Activated T-helper 1 cell treated with anti-CD3 and anti-CD28 coated beads, Interleukin-12 subunit alpha, Interleukin-12 subunit beta, Interleukin-2, Interleukin-4 antibody, amounts not matched to agents 30 ng/mL and 10 ng/mL and 1 ng/mL, durations not matched to agents 14 hours and 24 hours and 36 hours (primary cell): ENCODE measurements around the gene ATXN2L. TPM values are rescaled to one million over a fixed set of nuclear protein-coding genes. Genes with fewer than 3 reads are reported as not detected.
"Not testable (repeated sequence)": the region's sequence is repeated elsewhere in the genome, so short reads cannot be mapped to it uniquely, and the experiment has no call there.

ENCODE experiments used
- DNase-seq: peaks from one replicate; pipeline ENCODE4 v3.0.0; 2021; ENCODE audit warnings: low spot score
- H3K27ac Mint-ChIP-seq: one replicate; pipeline ENCODE4 v1.8.0; 2021; ENCODE audit warnings: mild to moderate bottlenecking, mixed read lengths
- H3K27me3 Mint-ChIP-seq: one replicate; pipeline ENCODE4 v1.8.0; 2022; ENCODE audit warnings: mild to moderate bottlenecking, moderate library complexity, mixed read lengths; ENCODE audit not compliant: insufficient read depth
- H3K36me3 Mint-ChIP-seq: one replicate; pipeline ENCODE4 v1.8.0; 2021; ENCODE audit warnings: low read depth, mixed read lengths
- H3K4me1 Mint-ChIP-seq: one replicate; pipeline ENCODE4 v1.8.0; 2021; ENCODE audit warnings: low read depth, mixed read lengths
- H3K4me3 Mint-ChIP-seq: one replicate; pipeline ENCODE4 v1.8.0; 2021; ENCODE audit warnings: mild to moderate bottlenecking, moderate library complexity, mixed read lengths
- H3K9me3 Mint-ChIP-seq: one replicate; pipeline ENCODE4 v1.8.0; 2021; ENCODE audit warnings: mixed read lengths
- intact Hi-C: fragments of 100-400 bp; cut with micrococcal nuclease; formaldehyde crosslinking; loops from one replicate; pipeline ENCODE4 v1.15.1; 2024
- total RNA-seq: library from RNA; stranded (reverse); gene quantifications from 2 replicates; pipeline ENCODE4 v1.2.3, GENCODE V29; 2022

The ATXN2L gene
- total RNA-seq: 319 and 337 TPM in 2 replicates

GRCh38 chr16:28822520-28823290 is at the start of gene ATXN2L:
Gene ATXN2L (plus strand): TSS chr16:28822999. CDS start chr16:28823260, 261 bp downstream.
- peaks cover 48% of the 10 kb centered on the region for H3K4me1 Mint-ChIP-seq
- intact Hi-C loops: loop anchor here (5.0 kb wide), 3 partner anchors 205 to 985 kb away; partner anchors contain the start of genes KIF22 and MAZ

GRCh38 chr16:28781697-28782096 is 41.1 kb upstream of the ATXN2L start:
- H3K27ac Mint-ChIP-seq, DNase-seq, H3K4me1 Mint-ChIP-seq, H3K36me3 Mint-ChIP-seq, intact Hi-C loops, H3K4me3 Mint-ChIP-seq, H3K27me3 Mint-ChIP-seq, H3K9me3 Mint-ChIP-seq: not testable (repeated sequence)

More at GRCh38 chr16:28822520-28823290, at the start of gene ATXN2L:
- Mint-ChIP-seq H3K27me3 (peaks cover 4% of the 10 kb centered on the region), H3K9me3 (no peaks in the 10 kb centered on the region), H3K27ac (peak within 1 kb of the TSS; percentile 100), H3K4me3 (peak within 1 kb of the TSS; percentile 98), H3K36me3 (peaks cover 35% of the 10 kb centered on the region)
- DNase-seq: peak; percentile 92

- H3K36me3 Mint-ChIP-seq, H3K27me3 Mint-ChIP-seq, H3K9me3 Mint-ChIP-seq, H3K4me3 Mint-ChIP-seq, intact Hi-C loops, DNase-seq, H3K4me1 Mint-ChIP-seq, H3K27ac Mint-ChIP-seq: not testable (repeated sequence)
Observed at GRCh38 chr16:28782357-28782756, 40.4 kb upstream of the ATXN2L start.

- not testable (repeated sequence) for H3K27ac Mint-ChIP-seq, H3K36me3 Mint-ChIP-seq, H3K4me1 Mint-ChIP-seq
Observed at GRCh38 chr16:28802235-28803019, 20.4 kb upstream of the ATXN2L start.

GRCh38 chr16:28807445-28808120 is 15.2 kb upstream of the ATXN2L start:
- H3K36me3 Mint-ChIP-seq, H3K4me1 Mint-ChIP-seq, H3K27ac Mint-ChIP-seq, H3K9me3 Mint-ChIP-seq, intact Hi-C loops, DNase-seq, H3K4me3 Mint-ChIP-seq, H3K27me3 Mint-ChIP-seq: not testable (repeated sequence)

More at GRCh38 chr16:28802235-28803019, 20.4 kb upstream of the ATXN2L start:
- peak overlapping the region; percentile 69 for H3K4me3 Mint-ChIP-seq
- intact Hi-C loops, H3K9me3 Mint-ChIP-seq, DNase-seq, H3K27me3 Mint-ChIP-seq: not testable (repeated sequence)

GRCh38 chr16:28820016-28820415 is 2.8 kb upstream of the ATXN2L start:
- no peak for DNase-seq
- intact Hi-C loops: loop anchor here (5.0 kb wide), 3 partner anchors 207 to 987 kb away; partner anchors contain the start of genes KIF22 and MAZ
- H3K36me3 Mint-ChIP-seq: peaks cover 13% of the 10 kb centered on the region
- no peak overlapping the region for H3K27ac Mint-ChIP-seq
- peaks cover 21% of the 10 kb centered on the region for H3K4me1 Mint-ChIP-seq
- H3K9me3 Mint-ChIP-seq: no peaks in the 10 kb centered on the region
- no peak overlapping the region for H3K4me3 Mint-ChIP-seq
- H3K27me3 Mint-ChIP-seq: peaks cover 4% of the 10 kb centered on the region

- H3K4me1 Mint-ChIP-seq: peaks cover 26% of the 10 kb centered on the region
- DNase-seq, H3K27me3 Mint-ChIP-seq, H3K9me3 Mint-ChIP-seq: not testable (repeated sequence)
- peaks cover 17% of the 10 kb centered on the region for H3K36me3 Mint-ChIP-seq
- peak overlapping the region; percentile 57 for H3K27ac Mint-ChIP-seq
- intact Hi-C loops: loop anchor here (5.0 kb wide), 3 partner anchors 207 to 987 kb away; partner anchors contain the start of genes KIF22 and MAZ
- peak overlapping the region; percentile 43 for H3K4me3 Mint-ChIP-seq
Observed at GRCh38 chr16:28820546-28820945, 2.3 kb upstream of the ATXN2L start.

GRCh38 chr16:28821874-28822519 is 802 bp upstream of the ATXN2L start:
- no peak for DNase-seq
- peaks cover 40% of the 10 kb centered on the region for H3K4me1 Mint-ChIP-seq
- H3K27ac Mint-ChIP-seq: peak overlapping the region; percentile 79
- peaks cover 29% of the 10 kb centered on the region for H3K36me3 Mint-ChIP-seq
- intact Hi-C loops: loop anchor here (5.0 kb wide), 3 partner anchors 205 to 985 kb away; partner anchors contain the start of genes KIF22 and MAZ
- peak overlapping the region; percentile 90 for H3K4me3 Mint-ChIP-seq
- peaks cover 4% of the 10 kb centered on the region for H3K27me3 Mint-ChIP-seq
- no peaks in the 10 kb centered on the region for H3K9me3 Mint-ChIP-seq

GRCh38 chr16:28823291-28823872 is 583 bp downstream of the ATXN2L start:
- intact Hi-C loops: loop anchor here (5.0 kb wide), 3 partner anchors 204 to 984 kb away; partner anchors contain the start of genes KIF22 and MAZ
- no peaks in the 10 kb centered on the region for H3K9me3 Mint-ChIP-seq
- peaks cover 52% of the 10 kb centered on the region for H3K4me1 Mint-ChIP-seq
- H3K27ac Mint-ChIP-seq: peak overlapping the region; percentile 100
- H3K27me3 Mint-ChIP-seq: peaks cover 4% of the 10 kb centered on the region
- no peak for DNase-seq
- H3K36me3 Mint-ChIP-seq: peaks cover 41% of the 10 kb centered on the region
- peak overlapping the region; percentile 98 for H3K4me3 Mint-ChIP-seq

GRCh38 chr16:28823873-28824716 is 1.3 kb downstream of the ATXN2L start:
- H3K9me3 Mint-ChIP-seq: no peaks in the 10 kb centered on the region
- peak; percentile 93 for DNase-seq
- peaks cover 4% of the 10 kb centered on the region for H3K27me3 Mint-ChIP-seq
- intact Hi-C loops: loop anchor here (1.0 to 5.0 kb wide), 7 partner anchors 22 to 983 kb away; partner anchors contain the start of genes KIF22, MAZ, NFATC2IP and RABEP2
- peaks cover 40% of the 10 kb centered on the region for H3K36me3 Mint-ChIP-seq
- peak overlapping the region; percentile 98 for H3K4me3 Mint-ChIP-seq
- H3K4me1 Mint-ChIP-seq: peaks cover 52% of the 10 kb centered on the region
- H3K27ac Mint-ChIP-seq: peak overlapping the region; percentile 100

GRCh38 chr16:28824717-28824973 is 1.8 kb downstream of the ATXN2L start:
- H3K4me1 Mint-ChIP-seq: peaks cover 56% of the 10 kb centered on the region
- intact Hi-C loops: loop anchor here (1.0 to 5.0 kb wide), 7 partner anchors 22 to 983 kb away; partner anchors contain the start of genes KIF22, MAZ, NFATC2IP and RABEP2
- DNase-seq: no peak
- peaks cover 45% of the 10 kb centered on the region for H3K36me3 Mint-ChIP-seq
- peak overlapping the region; percentile 100 for H3K27ac Mint-ChIP-seq
- peak overlapping the region; percentile 98 for H3K4me3 Mint-ChIP-seq
- peaks cover 4% of the 10 kb centered on the region for H3K27me3 Mint-ChIP-seq
- H3K9me3 Mint-ChIP-seq: no peaks in the 10 kb centered on the region
